Activated effector memory CD4-positive, alpha-beta T cell treated with Interleukin-2 at 50 U/mL for 16 hours (primary cell): ENCODE data around the gene SECTM1.
A peak's percentile ranks its signal among the peaks of the same experiment; 100 is the strongest.

Experiments used
- DNase-seq: peaks from one replicate; pipeline ENCODE4 v3.0.0-alpha.2; 2020

The SECTM1 gene

DNA sequence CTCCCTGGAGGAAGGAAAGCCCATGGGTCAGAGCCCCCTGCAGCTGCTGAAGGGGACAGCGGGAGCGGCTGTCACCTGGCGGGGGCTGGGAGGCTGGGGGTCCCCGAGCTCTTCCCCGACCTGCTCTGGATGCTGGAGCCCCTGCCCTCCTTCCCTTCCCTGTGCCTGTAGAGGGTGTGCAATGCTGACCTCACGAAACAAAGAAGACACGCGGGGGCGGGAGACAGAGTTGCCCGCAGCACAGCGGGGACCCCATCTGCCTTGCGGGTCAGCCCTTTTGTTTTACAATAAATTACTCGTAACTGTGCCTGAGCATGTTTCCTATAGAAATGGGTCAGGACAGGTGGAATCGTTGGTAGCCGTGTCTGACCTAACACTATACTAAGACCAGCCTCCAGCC is 6.3 kb downstream of the SECTM1 start:
- no peak for DNase-seq

DNA sequence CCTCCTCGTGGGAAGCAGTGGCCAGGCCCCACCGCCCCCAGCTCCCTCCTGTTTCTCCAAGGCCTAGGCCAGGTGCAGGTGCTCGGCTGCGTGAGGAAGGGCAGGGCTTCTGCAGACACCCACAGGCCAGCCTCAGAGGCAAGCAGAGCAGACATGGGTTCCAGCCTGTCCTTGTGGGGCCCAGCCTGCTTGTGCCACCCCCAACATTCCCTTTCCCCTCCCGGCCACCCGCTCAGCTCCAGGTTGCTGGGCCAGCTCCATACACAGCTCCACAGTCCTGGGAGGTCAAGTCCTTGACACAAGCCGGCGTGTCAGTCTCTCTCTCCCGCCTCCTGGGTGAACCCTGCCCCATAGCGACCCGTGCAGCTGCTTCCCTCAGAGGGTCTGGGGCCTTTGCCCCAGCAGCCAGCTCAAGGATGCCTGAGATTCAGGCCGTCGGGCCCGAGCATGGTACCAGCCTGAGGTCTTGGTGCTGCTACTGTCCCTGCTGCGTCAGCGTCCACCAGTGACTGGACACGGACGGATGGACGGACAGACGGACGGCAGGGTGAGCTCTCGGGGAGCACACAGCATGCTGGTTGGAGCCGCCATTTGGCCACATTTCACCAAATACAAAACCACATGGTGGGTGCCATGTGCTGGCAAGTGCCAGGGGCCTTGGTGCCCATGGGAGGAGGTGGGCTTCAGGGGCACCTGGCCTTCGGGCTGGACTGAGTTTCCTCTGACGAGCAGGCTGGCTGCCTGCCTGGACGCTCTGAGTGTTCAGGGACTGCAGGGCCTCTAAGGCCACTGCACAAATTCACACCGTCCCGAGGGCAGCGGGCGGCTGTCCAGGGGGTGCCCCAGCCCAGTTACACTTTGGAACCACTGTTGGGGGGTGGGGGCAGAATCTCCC is 8.0 kb downstream of the SECTM1 start:
- DNase-seq = no peak

DNA sequence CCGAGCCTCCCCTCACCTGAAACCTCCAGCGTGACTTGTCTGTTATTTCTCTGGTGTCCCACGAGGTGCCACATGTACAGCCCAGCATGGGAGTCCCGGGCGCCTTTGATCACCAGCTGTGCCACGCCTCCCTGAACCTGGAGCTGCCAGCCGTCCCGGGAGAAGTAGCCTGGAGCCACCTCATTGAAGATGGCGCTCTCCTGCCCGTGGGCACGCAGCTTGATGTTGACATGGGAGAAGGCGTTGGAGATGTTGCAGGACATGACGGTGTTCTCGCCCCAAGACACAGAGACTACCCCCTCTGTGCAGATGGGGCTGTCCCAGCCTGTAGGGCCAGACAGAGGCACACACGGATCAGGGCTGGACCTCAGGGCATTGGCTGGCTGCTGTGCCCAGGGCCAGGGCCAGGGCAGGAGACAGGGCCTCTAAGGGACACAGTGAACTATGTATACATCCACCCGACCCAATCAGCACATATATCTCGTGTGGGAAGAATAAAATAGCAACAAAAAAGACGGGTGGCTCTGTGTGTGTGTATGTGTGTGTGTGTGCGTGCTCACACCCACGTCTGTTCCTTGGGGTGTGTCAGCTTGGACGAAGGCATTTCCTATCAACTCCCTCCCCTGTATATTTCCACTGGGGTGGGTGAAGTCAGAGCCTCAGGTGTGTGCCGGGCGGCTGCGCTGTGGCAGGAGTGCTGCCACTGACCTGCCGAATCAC is 8.8 kb downstream of the SECTM1 start:
- no peak for DNase-seq

DNA sequence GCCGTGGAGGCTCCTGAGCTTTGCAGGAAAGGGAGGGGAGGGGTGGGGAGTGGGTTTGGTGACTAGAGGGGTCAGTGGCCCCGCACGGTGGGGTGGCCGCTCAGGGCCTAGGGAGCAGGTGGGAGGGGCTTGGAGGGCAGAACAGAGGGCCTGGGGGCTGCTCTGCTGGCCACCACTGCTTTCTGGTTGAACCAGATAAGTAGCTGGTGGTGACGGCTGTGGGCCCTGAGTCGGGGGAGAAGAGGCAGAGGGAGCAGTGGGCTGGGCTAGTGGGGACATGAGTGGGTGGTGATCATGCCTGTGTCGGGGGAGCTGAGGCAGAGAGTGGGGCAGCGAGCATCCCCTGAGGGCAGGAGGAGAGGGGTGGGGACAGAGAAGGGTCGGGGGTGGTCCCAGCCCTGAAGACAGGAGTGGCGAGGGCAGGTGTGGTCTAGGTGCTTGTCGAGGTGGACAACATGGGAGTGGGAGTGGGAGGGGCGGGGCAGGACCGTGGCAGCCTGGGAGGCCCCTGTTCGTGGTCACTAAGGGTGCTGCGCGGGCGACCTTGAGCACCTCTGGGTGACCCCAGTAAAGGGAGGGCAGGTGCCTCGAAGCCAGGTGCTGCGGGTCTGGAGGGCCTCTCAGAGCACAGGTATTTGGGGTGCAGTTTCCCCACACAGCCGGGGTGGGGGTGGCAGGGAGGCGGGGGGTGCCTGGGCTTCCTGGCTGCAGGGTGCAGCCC is 9.9 kb downstream of the SECTM1 start:
- DNase-seq = no peak

DNA sequence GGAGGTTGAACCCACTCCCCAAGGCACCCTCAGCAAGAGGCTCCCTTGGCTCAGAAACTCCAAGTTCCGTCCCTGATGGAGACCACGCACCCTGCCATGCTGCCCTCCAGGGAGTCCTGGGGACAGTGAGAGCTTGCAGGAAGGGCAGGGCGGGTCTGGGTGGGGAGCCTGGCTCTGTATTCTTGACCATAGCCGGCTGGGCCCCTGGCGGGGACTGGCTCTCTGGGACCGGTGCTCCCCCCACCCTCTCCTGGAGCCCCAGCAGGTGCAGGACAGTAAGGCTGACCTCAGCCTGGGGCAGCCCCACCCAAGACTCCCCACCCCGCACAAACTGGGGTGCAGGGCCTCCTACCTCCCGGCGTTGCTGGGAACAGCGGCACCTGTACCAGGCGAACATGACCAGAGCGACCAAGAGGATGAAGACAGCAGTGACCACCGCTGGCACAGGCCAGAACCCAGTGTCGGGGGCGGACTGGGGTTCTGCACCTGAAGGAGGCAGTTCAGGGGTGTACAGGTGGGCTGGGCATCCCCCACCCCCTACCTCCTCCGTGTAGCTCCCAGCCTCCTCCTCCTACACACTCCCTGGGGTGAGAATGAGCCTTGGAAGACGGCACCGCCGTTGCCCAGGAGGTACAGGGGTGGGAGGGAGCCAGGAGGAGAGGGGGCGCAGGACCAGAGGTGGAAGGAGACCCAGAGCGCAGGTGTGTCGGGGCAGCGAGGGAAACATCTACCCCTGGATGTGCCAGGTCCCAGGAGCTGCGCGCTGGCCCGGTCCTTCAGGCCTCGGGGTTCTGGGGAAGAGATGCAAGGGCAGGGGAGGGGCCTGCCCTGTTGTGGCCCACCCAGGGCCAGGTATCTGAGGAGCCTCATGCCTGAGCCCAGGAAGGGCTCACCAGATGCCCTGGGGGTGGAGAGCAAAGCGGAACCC is 10.8 kb downstream of the SECTM1 start:
- DNase-seq = no peak

DNA sequence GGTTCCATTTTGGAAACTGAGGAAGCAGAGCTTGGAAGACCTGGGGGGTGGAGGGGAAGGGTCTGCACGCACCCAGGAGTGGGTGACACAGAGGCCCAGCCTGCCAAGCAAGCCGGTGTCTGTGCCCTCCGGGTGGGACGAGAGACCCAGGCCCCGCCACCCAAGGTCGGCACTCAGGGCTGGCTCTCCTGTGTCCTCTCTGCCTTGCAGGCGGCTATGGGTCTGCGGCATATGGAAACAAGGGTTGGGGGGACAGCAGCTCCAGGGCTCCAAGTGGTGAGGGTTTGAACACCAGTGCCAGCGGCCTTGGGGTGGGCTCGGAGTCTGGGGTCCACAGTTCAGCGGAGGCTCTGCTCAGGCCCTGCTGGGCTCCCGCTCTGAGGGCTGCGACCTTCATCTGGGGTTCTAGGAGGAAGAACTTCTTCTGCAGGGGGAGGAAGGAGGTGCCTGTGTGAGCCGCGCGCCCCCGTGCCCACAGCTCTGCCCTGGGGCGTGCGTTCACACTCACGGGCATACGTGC is 11.6 kb downstream of the SECTM1 start:
- DNase-seq = no peak

DNA sequence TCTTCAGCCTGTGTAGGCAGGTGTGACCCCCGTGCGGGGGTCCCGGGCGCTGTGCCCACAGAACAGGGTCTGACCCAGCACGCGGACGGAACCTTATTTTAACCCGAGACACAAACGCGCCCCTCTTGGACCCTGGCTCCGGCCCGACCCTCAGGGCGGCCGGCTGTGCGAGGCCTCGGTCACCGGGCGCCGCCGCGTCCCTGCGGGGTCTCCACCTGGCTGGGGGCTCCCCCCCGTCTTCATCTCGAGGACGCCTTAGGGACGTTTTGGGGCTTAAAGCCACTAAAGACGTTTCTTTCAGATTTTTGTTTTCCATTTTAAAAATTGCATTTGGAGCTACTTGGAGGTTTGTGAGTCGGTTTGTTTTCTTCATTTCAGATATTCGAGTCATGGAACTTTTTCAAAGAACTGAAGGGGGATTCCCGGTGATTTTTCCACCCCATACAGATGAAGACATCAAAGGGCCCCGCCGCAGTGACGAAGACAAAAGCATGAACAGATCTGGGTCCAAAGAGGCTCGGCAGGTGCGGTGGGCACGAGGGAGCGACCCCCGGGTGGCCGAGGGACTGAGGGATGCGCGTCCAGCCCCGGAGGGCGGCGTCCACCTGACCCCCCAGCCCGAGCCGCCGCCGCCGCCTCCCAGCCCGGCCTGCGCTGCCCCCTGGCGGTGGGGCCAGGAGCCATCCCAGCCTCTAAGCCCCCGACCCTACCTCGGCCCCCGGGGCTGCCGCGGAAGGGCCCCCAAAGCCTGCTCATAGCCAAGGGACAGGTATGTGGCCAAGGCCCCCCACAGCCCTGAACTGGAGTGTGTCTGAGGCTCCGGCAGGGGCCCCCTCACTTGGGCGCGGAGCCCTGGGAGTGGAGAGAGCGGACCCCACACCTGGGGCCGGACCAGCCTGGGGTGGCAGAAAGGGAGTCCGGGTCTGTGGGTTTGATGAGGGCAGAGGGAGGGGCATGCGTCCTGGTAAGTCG is 12.3 kb downstream of the SECTM1 start:
- peak; percentile 48 for DNase-seq

DNA sequence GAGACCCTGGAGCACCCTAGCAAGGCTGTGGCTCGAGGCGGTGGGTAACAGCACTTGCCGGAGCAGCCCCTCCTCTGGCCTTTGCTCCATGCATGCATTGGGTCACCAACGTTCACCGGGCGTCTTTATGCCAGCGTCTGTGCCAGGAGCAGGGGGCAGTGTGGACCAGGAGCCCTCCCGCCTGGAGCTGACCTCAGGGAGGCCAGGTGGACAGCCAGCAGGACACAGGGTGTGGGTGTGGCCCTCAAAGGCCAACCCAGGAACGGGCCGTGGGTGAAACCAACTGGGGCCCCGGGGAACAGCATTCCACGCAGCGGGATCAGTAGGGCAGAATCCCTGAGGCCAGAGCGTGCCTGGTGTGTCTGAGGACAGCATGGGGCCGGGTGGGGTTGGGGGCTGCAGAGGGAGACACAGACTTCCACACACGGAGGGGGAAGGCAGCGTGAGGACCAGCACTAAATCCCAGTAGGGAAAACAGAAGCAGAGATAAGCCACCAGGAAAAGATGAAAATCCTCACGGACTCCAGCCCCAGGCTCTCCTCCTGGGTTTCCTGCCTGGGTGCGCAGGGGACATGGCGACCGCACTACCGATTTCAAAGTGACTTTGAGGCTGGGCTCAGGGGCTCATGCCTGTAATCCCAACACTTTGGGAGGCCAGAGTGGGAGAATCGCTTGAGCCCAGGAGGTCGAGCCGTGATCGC is 13.3 kb downstream of the SECTM1 start:
- no peak for DNase-seq

DNA sequence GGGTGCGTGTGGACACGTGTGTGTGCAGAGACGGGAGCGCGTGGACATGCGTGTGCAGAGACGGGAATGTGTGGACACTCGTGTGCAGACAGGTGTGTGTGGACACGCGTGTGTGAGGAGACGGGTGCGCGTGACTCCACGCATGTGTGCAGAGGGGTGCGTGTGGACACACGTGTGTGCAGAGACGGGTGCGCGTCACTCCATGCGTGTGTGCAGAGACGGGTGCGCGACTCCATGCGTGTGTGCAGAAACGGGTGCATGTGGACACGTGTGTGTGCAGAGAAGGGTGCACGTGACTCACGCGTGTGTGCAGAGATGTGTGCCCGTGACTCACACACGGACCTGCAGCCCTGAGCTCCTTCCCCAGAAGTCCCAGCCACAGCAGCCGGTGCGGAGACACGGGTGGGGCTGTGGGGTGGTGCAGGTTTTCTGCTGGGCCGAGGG is 13.9 kb downstream of the SECTM1 start:
- DNase-seq = no peak

DNA sequence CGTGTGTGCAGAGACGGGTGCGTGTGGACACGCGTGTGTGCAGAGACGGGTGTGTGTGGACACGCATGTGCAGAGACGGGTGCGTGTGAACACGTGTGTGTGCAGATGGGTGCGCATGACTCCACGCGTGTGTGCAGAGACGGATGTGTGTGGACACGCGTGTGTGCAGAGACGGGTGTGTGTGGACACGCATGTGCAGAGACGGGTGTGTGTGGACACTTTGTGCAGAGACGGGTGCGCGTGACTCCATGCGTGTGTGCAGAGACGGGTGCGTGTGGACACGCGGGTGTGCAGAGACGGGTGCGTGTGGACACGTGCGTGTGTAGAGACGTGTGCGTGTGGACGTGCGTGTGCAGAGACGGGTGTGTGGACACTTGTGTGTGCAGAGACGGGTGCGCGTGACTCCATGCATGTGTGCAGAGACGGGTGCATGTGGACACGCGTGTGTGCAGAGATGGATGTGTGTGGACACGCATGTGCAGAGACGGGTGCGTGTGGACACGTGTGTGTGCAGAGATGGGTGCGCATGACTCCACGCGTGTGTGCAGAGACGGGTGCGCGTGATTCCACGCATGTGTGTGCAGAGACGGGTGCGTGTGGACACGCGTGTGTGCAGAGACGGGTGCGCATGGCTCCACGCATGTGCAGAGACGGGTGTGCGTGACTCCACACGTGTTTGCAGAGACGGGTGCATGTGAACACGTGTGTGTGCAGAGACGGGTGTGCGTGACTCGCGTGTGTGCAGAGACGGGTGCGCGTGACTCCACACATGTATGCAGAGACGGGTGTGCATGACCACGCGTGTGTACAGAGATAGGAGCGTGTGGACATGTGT is 14.6 kb downstream of the SECTM1 start:
- DNase-seq = no peak

DNA sequence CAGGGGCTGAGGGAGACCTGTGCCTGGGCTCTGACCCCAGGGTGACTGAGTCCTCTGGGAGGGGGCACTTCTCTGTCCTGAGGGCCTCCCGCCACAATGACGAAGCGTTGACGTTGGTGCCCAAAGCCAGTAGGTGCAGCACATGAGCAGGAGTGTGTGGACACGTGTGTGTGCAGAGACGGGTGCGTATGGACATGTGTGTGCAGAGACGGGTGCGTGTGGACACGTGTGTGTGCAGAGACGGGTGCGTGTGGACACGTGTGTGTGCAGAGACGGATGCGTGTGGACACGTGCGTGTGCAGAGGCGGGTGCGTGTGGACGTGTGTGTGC is 15.4 kb downstream of the SECTM1 start:
- no peak for DNase-seq

DNA sequence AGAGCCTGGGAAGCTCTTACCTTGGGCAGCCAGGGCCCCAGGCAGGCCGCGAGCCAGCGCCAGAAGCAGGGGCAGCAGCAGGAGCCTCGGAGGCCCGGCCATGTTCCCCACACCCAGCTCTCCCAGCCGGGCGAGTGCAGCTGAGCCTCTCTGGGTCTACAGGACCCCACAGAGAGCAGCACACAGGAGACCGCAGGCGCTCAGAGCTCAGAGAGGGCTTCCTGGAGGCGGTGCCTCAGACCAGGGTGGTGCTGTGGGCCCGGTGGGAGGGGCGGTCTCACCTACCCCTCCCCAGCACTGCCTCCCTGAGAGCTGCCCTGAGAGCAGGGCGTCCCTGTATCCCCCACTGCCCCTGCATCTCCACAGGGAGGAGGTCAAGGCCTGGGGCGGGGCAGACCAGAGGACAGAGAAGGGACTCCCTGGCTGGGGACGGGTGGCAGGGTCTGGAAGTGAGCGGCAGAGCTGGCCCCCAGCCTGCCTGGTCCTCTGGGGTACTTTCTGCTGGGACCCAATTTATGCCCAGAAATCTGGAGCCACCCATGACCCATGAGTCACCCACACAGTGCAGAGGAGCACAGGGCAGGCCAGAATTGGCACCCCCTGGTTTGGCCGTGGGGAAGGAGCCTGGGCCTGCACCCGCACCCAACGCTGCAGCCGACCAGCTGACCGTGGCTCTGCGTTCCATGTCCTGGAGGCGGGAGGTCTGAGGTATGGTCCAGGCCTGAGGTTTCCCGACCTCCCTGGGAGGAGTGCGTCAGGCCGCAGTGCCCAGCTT is 16.0 kb downstream of the SECTM1 start, which contains the start of gene CD7:
CD7 (minus strand) TSS at position 215 of the 775 bp plus-strand sequence; CDS start at position 102, 113 bp downstream.
- DNase-seq = peak; percentile 47

DNA sequence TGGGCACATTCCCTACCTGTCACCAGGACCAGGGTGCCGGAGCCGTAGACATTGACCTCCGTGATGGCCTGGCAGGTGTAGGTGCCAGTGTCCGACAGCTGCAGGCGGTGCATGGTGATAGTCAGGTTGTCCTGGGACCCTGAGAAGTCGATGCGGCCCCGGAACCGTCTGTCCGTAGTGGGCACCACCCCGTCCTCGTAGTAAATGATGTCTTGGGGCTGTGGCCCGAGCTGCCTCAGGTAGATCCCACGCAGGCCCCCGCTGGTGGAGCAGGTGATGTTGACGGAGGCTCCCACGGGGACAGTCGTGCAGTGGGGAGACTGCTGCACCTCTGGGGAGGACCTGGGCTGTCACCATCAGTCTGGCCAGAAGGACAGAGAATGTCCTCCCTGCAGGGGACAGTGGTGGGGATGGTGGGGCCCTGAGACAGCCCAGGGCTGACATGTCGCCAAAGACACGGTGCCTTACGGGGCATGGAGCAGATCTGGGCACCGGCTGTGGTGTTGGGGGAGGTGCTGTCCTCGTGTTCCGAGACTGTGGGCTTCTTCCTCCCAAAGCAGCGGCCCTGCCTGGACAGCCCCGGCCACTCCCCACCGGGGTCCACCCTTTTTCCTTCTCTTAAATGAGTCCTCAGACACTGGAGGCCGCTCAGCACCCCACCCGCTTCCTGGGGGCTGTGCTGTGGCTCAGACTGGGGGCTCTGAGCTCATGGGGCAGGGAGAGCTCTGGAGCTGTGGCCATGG is 16.7 kb downstream of the SECTM1 start:
- DNase-seq = no peak

DNA sequence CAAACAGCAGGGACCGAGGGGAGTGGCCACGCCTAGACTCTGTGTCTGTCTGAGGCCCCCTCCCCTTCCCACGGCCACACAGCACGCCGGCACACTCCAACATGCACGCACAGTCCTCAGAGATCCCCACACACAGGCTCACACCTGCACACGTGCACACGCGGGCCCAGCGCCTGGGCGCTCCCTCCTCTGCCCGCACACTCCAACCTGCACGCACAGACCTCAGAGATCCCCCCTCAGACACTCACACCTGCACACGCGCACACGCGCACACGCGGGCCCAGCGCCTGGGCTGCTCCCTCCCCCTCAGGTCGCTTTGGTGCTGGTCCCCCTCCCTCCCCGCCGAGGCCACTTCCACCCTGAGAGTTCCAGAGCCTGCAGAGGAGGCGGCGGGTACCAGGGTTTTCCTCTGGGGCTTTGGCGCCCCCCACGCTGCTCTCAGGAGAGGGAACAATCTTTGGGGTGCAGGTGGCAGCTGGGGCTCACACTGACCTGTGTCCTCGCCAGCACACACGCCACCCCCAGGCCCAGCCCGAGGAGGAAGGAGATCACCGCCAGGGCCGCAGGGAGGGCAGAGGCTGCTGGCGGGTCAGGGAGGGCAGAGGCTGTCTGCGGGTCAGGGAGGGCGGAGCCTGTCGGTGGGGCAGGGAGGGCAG is 17.7 kb downstream of the SECTM1 start:
- DNase-seq = no peak

DNA sequence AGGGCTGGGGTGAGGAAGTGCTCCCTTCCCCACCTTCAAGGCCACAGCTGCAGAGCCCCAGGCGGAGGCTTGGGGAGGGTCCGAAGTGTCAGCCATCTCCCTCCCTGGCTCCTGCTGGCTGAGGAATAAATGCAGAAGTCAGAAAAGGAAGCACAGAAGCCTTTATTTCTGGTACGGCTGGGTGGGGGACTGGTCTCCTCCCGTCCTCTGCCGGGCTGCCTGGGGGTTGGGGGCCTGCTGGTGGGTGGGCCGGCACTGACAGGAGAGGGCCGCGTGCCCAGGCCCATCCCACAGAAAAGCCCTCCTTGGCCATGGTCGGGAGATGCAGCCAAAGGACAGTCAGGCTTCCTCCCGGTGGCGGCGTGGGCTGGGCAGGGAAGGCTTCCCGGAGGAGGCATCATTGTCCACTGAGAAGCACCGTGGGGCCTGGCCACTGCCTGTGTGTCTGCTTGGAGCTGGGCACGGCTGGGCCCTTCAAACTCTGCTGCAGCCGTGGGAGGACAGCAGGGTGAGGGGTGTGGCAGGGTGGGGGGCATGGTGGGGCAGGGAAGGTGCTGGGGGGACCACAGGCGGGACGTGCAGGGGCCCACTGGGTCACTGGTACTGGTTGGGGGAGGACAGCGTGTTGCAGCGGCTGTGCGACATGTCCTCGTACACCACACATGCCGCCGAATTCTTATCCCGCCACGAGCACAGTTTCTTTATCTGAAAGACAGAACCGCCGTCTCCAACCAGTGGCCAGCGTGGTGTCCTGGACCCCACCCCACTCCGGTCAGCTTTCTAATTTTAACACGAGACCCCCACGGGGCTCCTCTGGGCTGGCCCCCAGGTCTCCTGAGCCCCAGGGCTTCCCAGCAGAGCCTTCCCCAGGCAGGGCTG is 18.6 kb downstream of the SECTM1 start:
- no peak for DNase-seq
